SK-N-SH treated with all-trans-retinoic acid at 6 μM for 48 hours (cell line): Measurements from ENCODE around the gene LY6G5C.

Experiments used
- ARNTL ChIP-seq: fragments of 450-650 bp; formaldehyde crosslinking; IDR thresholded peaks from 2 replicates; pipeline ENCODE4 v1.5.0; 2020; ENCODE audit warnings: low read depth, mild to moderate bottlenecking, moderate library complexity, borderline replicate concordance
- TOX ChIP-seq: fragments of 250-450 bp; sonication (Bioruptor Pico); IDR thresholded peaks from 2 replicates; pipeline ENCODE4 v1.8.0; 2021; ENCODE audit warnings: mild to moderate bottlenecking, moderate library complexity, borderline replicate concordance

GRCh38 chr6:31658983-31659648, 21.8 kb downstream of the LY6G5C start:
- TF ChIP-seq ARNTL (CRISPR knock-in tag) (no peak), TOX (CRISPR knock-in tag) (no peak)
